Ascending aorta (tissue), 2 donors: ENCODE results near the gene ZNF469. TPM values are rescaled to one million over a fixed set of nuclear protein-coding genes. Genes with fewer than 3 reads are reported as not detected.
A peak's percentile ranks its signal among the peaks of the same experiment; 100 is the strongest.

ENCODE experiments used
- DNase-seq, 2 donors: peaks; one replicate each; pipeline ENCODE4 v3.0.0-alpha.2; 2019; ENCODE audit warnings: low spot score in 2 of 2
- H3K27ac ChIP-seq, 2 donors: fragments of 200-600 bp; sonication (generic); one replicate each; pipeline ENCODE4 v1.5.1; 2016 to 2017; ENCODE audit warnings: mild to moderate bottlenecking in 1 of 2
- H3K27me3 ChIP-seq: fragments of 200-600 bp; sonication (generic); one replicate; pipeline ENCODE4 v1.5.1; 2017
- H3K36me3 ChIP-seq, 2 donors: fragments of 200-600 bp; sonication (generic); one replicate each; pipeline ENCODE4 v1.5.1; 2016
- H3K4me1 ChIP-seq, 2 donors: fragments of 200-600 bp; sonication (generic); one replicate each; pipeline ENCODE4 v1.5.1; 2016 to 2017; ENCODE audit warnings: mild to moderate bottlenecking in 1 of 2
- H3K4me3 ChIP-seq, 2 donors: fragments of 200-600 bp; sonication (generic); one replicate each; pipeline ENCODE4 v1.5.1; 2016 to 2017; ENCODE audit warnings: mild to moderate bottlenecking in 1 of 2
- H3K9me3 ChIP-seq, 2 donors: fragments of 200-600 bp; sonication (generic); one replicate each; pipeline ENCODE4 v1.5.1; 2016
- intact Hi-C: fragments of 100-400 bp; cut with DNase I; formaldehyde crosslinking; loops from one replicate; pipeline ENCODE4 v1.15.1; 2023
- total RNA-seq: library from RNA; depleted of rRNA; stranded (reverse); fragments of >200 nt; gene quantifications from one replicate; pipeline ENCODE4 v1.1.0, GENCODE V29; 2016
- TF ChIP-seq, protein P1 (sequence below), 3 experiments: fragments of 200-600 bp in 2 of 3; fragments of 450-650 bp in 1 of 3; sonication (generic) in 2 of 3; IDR thresholded peaks; one replicate each; pipeline ENCODE4 v1.5.1; 2016 to 2019; ENCODE audit warnings: antibody characterized with exemption in 3 of 3, mild to moderate bottlenecking in 1 of 3, moderate library complexity in 1 of 3

The ZNF469 gene
- total RNA-seq, 1 donor from 2014 or later: 3.0 TPM

DNA sequence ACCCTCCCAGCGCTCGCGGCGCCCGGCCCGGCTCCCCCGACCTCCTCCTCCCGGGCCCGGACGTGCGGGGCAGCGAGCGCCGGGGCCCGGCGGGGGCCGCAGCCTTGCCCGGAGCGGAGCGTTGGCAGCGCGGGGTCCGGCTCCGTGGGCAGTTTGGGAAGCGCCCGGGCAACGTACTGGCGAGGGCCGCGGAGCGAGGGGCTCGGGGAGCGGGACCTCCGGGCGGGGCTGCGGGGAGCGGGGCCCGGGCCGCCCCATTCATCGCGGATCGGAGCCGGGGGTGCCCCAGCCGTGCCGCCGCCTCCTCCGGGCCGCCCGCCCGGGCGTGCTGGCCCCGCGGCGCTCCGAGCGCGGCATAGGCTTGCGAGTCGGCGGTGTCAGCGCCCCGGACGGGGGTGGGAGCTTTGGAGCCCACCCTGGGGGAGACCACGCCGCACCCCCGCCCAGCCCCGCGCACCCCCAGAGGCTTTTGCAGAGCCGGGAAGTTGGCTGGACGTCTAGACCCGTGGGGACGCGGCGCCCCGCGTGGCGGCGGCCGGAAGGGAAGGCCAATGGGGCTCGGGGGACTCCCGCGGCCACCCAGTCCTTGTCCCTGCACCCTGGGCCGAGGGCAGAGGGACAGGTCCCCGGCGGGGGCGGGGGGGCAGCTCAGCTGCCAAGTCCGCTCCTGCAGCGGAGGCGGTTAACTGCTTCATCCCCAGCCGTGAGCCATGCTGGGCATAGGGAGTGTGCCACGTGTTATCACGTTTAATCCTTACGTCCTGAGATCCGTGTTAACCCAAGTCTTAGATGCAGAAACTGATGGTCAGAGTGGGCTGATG is 852 bp downstream of the ZNF469 start:
- no peaks in the 10 kb centered on the region for H3K27me3 ChIP-seq
- no peaks in the 10 kb centered on the region for H3K9me3 ChIP-seq
- no peak overlapping the region for H3K27ac ChIP-seq
- intact Hi-C loops: no loop called here
- peak overlapping the region; percentile 63 to 66 for H3K4me3 ChIP-seq
- H3K4me1 ChIP-seq: peaks cover 0 to 22% of the 10 kb centered on the region in 2 donors
- no peak for DNase-seq
- TF ChIP-seq, protein P1, sequence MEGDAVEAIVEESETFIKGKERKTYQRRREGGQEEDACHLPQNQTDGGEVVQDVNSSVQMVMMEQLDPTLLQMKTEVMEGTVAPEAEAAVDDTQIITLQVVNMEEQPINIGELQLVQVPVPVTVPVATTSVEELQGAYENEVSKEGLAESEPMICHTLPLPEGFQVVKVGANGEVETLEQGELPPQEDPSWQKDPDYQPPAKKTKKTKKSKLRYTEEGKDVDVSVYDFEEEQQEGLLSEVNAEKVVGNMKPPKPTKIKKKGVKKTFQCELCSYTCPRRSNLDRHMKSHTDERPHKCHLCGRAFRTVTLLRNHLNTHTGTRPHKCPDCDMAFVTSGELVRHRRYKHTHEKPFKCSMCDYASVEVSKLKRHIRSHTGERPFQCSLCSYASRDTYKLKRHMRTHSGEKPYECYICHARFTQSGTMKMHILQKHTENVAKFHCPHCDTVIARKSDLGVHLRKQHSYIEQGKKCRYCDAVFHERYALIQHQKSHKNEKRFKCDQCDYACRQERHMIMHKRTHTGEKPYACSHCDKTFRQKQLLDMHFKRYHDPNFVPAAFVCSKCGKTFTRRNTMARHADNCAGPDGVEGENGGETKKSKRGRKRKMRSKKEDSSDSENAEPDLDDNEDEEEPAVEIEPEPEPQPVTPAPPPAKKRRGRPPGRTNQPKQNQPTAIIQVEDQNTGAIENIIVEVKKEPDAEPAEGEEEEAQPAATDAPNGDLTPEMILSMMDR (IDR thresholded peaks at IDR 0.05): peak; percentile 47 to 68 (median 65)
- no peaks in the 10 kb centered on the region for H3K36me3 ChIP-seq

DNA sequence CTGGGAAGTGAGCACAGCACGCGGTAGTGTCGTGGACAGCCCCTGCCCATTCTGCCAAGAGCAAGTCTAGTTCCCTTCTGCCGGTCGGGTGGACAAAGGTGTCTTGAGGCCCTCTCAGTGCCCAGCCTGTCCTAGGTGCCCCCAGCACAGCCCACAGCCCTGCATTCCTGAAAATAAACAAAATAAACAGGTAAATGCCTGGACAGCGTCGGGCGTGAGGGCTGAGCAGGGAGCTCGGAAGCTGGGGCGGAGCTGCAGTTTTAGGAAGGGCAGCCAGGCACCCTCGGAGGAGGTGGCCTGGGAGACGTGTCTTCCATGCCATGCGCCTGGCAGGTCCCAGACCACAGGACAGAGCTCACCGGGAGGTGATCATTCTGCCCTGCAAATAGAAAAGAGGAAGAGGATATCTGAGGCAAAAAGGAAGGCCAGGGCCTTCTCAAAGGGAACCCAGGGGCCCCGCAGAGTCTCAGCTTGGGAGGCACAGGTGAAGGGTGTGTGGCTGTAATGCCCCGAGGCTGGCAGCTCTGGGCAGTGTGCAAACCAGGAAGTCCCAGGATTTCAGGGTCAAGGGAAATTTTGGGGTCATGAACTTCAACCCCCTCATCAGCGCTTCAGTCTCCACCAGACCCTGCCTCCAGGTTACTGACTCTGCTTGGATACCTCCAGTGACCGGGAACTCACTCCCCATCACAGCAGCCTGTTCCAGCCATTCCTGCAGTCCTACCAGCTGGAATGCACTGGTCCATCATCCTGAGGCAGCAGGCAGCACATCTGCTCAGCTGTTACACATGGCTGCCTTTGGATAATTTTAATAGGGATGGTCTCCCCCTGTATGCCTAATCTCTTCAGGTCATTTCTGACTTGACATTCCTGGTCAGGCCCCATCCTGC is 1.7 kb downstream of the ZNF469 start:
- intact Hi-C loops: no loop called here
- TF ChIP-seq, protein P1 (IDR thresholded peaks at IDR 0.05): no peak
- Histone ChIP-seq H3K27me3 (no peaks in the 10 kb centered on the region), H3K4me1 (peaks cover 0 to 24% of the 10 kb centered on the region in 2 donors), H3K27ac (no peak overlapping the region), H3K9me3 (no peaks in the 10 kb centered on the region), H3K4me3 (peak overlapping the region; percentile 63 to 66), H3K36me3 (no peaks in the 10 kb centered on the region)
- no peak for DNase-seq

DNA sequence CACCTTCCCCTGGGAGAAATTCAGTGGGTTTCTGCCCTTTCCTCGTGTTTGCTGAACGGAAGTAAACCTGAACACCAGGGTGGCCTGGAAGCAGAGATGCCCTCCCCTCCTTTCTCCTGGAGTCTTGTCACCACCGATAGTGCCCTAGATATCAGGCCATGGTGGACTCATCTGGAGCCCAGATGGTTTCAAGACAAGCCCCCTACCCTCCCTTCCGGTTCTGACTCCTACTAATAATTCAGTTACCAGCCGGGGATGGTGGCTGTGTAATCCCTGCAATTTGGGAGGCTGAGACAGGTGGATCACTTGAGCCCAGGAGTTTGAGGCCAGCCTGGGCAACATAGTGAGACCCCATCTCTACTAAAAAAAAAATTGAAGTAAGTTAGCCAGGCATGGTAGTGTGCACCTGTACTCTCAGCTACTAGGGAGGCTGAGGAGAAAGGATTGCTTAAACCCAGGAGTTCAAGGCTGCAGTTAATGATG is 2.4 kb downstream of the ZNF469 start:
- Histone ChIP-seq H3K4me3 (no peak overlapping the region), H3K36me3 (no peaks in the 10 kb centered on the region), H3K27me3 (no peaks in the 10 kb centered on the region), H3K4me1 (peaks cover 0 to 24% of the 10 kb centered on the region in 2 donors), H3K9me3 (no peaks in the 10 kb centered on the region), H3K27ac (no peak overlapping the region)
- no peak for DNase-seq
- TF ChIP-seq, protein P1 (IDR thresholded peaks at IDR 0.05): no peak
- intact Hi-C loops: no loop called here

DNA sequence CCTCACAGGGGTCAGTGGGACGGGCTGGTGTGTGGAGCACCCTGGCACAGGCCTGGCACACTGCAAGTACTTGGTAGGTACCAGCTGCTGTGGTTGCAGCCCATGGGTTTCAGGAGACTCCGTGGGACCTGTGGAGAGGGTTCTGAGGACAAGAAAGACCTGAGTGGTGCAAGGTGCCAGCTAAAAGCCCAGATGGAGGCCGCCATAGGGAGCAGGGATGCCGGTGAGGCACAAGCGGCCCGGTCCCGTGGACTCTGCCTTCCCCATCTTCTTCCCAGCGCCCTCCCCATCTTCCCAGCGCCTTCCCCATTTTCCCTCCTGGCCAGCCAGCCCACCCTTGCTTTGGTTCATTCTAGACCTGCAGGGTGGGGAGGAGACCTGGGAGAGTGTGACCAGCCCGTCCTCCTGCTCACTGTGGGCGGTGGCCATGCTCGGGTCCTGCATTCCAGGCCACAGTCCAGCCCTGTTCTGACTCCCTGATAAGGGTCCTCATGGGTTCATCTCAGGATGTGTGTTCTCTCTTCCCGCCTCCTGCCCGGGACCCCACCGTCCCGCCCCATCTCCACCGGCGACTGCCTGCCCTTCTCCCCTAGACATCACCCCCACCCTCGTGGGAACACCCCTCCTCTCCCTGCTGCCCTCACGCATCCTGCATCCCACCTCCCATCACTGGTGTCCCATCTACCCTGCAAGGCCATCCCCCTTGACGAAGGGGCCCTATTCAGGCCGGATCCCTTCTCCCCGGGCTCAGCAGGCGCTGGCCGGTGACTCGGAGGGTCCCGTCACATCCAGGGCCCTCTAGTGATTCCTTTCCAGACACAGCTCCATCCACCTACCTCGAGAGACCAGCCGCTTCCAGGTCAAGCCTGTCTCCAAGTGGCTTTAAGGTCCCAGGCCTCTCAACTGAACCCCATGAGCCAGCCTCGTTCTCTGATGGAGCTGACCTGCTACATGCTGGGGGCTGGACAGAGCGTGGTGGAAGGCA is 3.4 kb downstream of the ZNF469 start:
- no peak overlapping the region for H3K27ac ChIP-seq
- DNase-seq: no peak
- intact Hi-C loops: no loop called here
- no peaks in the 10 kb centered on the region for H3K9me3 ChIP-seq
- H3K4me1 ChIP-seq: peaks cover 0 to 24% of the 10 kb centered on the region in 2 donors
- H3K27me3 ChIP-seq: no peaks in the 10 kb centered on the region
- no peak overlapping the region for H3K4me3 ChIP-seq
- TF ChIP-seq, protein P1 (IDR thresholded peaks at IDR 0.05): no peak
- H3K36me3 ChIP-seq: no peaks in the 10 kb centered on the region
